Anterior cingulate cortex (tissue), 58 donors: Measurements from ENCODE around the gene IRAK3.
"Not testable (repeated sequence)": the region's sequence is repeated elsewhere in the genome, so short reads cannot be mapped to it uniquely, and the experiment has no call there.

Experiments
- DNase-seq, 58 donors: peaks; one replicate each; lab custom pipeline; 2025; lab: John Stamatoyannopoulos, UW

IRAK3 gene

GRCh38 chr12:66206141-66206540 lies 17.1 kb downstream of the IRAK3 start:
- no peak for DNase-seq

- no peak for DNase-seq
Measured at GRCh38 chr12:66210840-66211239, 21.8 kb downstream of the IRAK3 start.

- not testable (repeated sequence) for DNase-seq
Measured at GRCh38 chr12:66211573-66211972, 22.6 kb downstream of the IRAK3 start.

GRCh38 chr12:66213011-66213410 lies 24.0 kb downstream of the IRAK3 start:
- DNase-seq: not testable (repeated sequence)

- DNase-seq: no peak
Measured at GRCh38 chr12:66217342-66217917, 28.4 kb downstream of the IRAK3 start.

GRCh38 chr12:66228462-66228861 lies 39.4 kb downstream of the IRAK3 start:
- DNase-seq: no peak

GRCh38 chr12:66232263-66232662 lies 43.2 kb downstream of the IRAK3 start:
- DNase-seq: no peak

- DNase-seq: peak in 32 of 58 donors; percentile 1 to 46 (median 12)
Measured at GRCh38 chr12:66234037-66234693, 45.2 kb downstream of the IRAK3 start.

GRCh38 chr12:66234773-66235625 lies 46.0 kb downstream of the IRAK3 start:
- DNase-seq: peak in 30 of 58 donors; percentile 1 to 46 (median 16)

GRCh38 chr12:66235626-66236281 lies 46.7 kb downstream of the IRAK3 start:
- DNase-seq: no peak

GRCh38 chr12:66236282-66236675 lies 47.3 kb downstream of the IRAK3 start:
- DNase-seq: not testable (repeated sequence)

GRCh38 chr12:66236969-66237368 lies 48.0 kb downstream of the IRAK3 start:
- DNase-seq: no peak

- DNase-seq: no peak
Measured at GRCh38 chr12:66237505-66238175, 48.6 kb downstream of the IRAK3 start.

- no peak for DNase-seq
Measured at GRCh38 chr12:66239295-66239694, 50.3 kb downstream of the IRAK3 start.

GRCh38 chr12:66240096-66240820 lies 51.2 kb downstream of the IRAK3 start:
- no peak for DNase-seq

GRCh38 chr12:66241061-66242043 lies 52.3 kb downstream of the IRAK3 start:
- no peak for DNase-seq

GRCh38 chr12:66242311-66242710 lies 53.3 kb downstream of the IRAK3 start:
- no peak for DNase-seq

GRCh38 chr12:66243911-66244310 lies 54.9 kb downstream of the IRAK3 start:
- DNase-seq: no peak
